ENCODE results near the gene CHST3. TPM values are rescaled to one million over a fixed set of nuclear protein-coding genes. Genes with fewer than 3 reads are reported as not detected.

Gene CHST3
- total RNA-seq, 1 donor from 2014 or later: not detected

- ATAC-seq (ENCODE audit: low read depth) (no peak), DNase-seq (no peak)
- Mint-ChIP-seq H3K36me3 (ENCODE audit: low read depth) (no peaks in the 10 kb centered on the region), H3K27me3 (peaks cover 4% of the 10 kb centered on the region), H3K9me3 (no peaks in the 10 kb centered on the region), H3K27ac (no peak overlapping the region), H3K4me1 (no peaks in the 10 kb centered on the region), H3K4me3 (no peak overlapping the region)
- ChIA-PET POLR2A (interaction anchor here (0.7 kb wide), 1 partner anchor 141 kb away, joined by 3 read pairs; no protein-coding TSS in a partner anchor), CTCF (interaction anchor here (0.8 kb wide), 1 partner anchor 117 kb away, joined by 3 read pairs; no protein-coding TSS in a partner anchor)
- intact Hi-C loops (cut with micrococcal nuclease): no loop called here
- no peak for TF ChIP-seq CTCF (IDR thresholded peaks at IDR 0.05)
These were observed 49.2 kb downstream of the CHST3 start for GRCh38 chr10:72013202-72013945.

- intact Hi-C loops (cut with micrococcal nuclease): no loop called here
- no peak overlapping the region for H3K27ac Mint-ChIP-seq
- H3K4me3 Mint-ChIP-seq: no peak overlapping the region
- ATAC-seq (ENCODE audit: low read depth): no peak
- H3K27me3 Mint-ChIP-seq: peaks cover 4% of the 10 kb centered on the region
- H3K4me1 Mint-ChIP-seq: no peaks in the 10 kb centered on the region
- no peak for TF ChIP-seq CTCF (IDR thresholded peaks at IDR 0.05)
- no peaks in the 10 kb centered on the region for H3K36me3 Mint-ChIP-seq (ENCODE audit: low read depth)
- no peak for DNase-seq
- POLR2A ChIA-PET: no interaction called here
- CTCF ChIA-PET: no interaction called here
- no peaks in the 10 kb centered on the region for H3K9me3 Mint-ChIP-seq
These were observed 50.0 kb downstream of the CHST3 start for GRCh38 chr10:72014197-72014596.

GRCh38 chr10:72014785-72015480, 50.7 kb downstream of the CHST3 start:
- Mint-ChIP-seq H3K27ac (no peak overlapping the region), H3K4me1 (no peaks in the 10 kb centered on the region), H3K9me3 (no peaks in the 10 kb centered on the region), H3K36me3 (ENCODE audit: low read depth) (no peaks in the 10 kb centered on the region), H3K27me3 (peaks cover 4% of the 10 kb centered on the region), H3K4me3 (no peak overlapping the region)
- ChIA-PET CTCF (no interaction called here), POLR2A (no interaction called here)
- DNase-seq (no peak), ATAC-seq (ENCODE audit: low read depth) (no peak)
- TF ChIP-seq CTCF (IDR thresholded peaks at IDR 0.05): no peak
- intact Hi-C loops (cut with micrococcal nuclease): no loop called here

- no peak for DNase-seq
- TF ChIP-seq CTCF (IDR thresholded peaks at IDR 0.05): no peak
- POLR2A ChIA-PET: interaction anchor here (0.7 kb wide), 2 partner anchors 41 to 158 kb away, joined by 5 to 7 read pairs; no protein-coding TSS in a partner anchor
- H3K9me3 Mint-ChIP-seq: no peaks in the 10 kb centered on the region
- H3K4me3 Mint-ChIP-seq: no peak overlapping the region
- intact Hi-C loops (cut with micrococcal nuclease): no loop called here
- H3K36me3 Mint-ChIP-seq (ENCODE audit: low read depth): no peaks in the 10 kb centered on the region
- peaks cover 4% of the 10 kb centered on the region for H3K27me3 Mint-ChIP-seq
- H3K27ac Mint-ChIP-seq: no peak overlapping the region
- H3K4me1 Mint-ChIP-seq: no peaks in the 10 kb centered on the region
- ATAC-seq (ENCODE audit: low read depth): no peak
- CTCF ChIA-PET: no interaction called here
These were observed 51.6 kb downstream of the CHST3 start for GRCh38 chr10:72015841-72016240.

- ChIA-PET POLR2A (no interaction called here), CTCF (no interaction called here)
- ATAC-seq (ENCODE audit: low read depth): no peak
- no peak for TF ChIP-seq CTCF (IDR thresholded peaks at IDR 0.05)
- intact Hi-C loops (cut with micrococcal nuclease): no loop called here
- H3K36me3 Mint-ChIP-seq (ENCODE audit: low read depth): no peaks in the 10 kb centered on the region
- H3K4me1 Mint-ChIP-seq: peaks cover 4% of the 10 kb centered on the region
- no peak overlapping the region for H3K27ac Mint-ChIP-seq
- no peak for DNase-seq
- H3K9me3 Mint-ChIP-seq: no peaks in the 10 kb centered on the region
- no peak overlapping the region for H3K4me3 Mint-ChIP-seq
- H3K27me3 Mint-ChIP-seq: peaks cover 4% of the 10 kb centered on the region
These were observed 52.6 kb downstream of the CHST3 start for GRCh38 chr10:72016608-72017300.
